PC-3 (cell line): Measurements from ENCODE around the gene CCL13. TPM values are rescaled to one million over a fixed set of nuclear protein-coding genes. Genes with fewer than 3 reads are reported as not detected.

Source experiments
- ATAC-seq: fragments of 200-7000 bp; cut with Tn5 transposase; 2 replicates; pipeline ENCODE4 v1.9.1; 2020; ENCODE audit warnings: mild to moderate bottlenecking, moderate library complexity
- BruUV-seq: library from RNA; stranded (reverse); fragments of 400-500 nt; replicated peaks from 2 replicates; lab custom pipeline; 2021; lab: Mats Ljungman, UMichigan
- CTCF ChIA-PET: fragments of 300-600 bp; sonication (Branson Sonifier 250); formaldehyde crosslinking; loops from one replicate; lab custom pipeline; 2022; ENCODE audit warnings: antibody characterized with exemption; lab: Charles Lee
- POLR2A ChIA-PET: fragments of 300-600 bp; sonication (Branson Sonifier 250); formaldehyde crosslinking; loops from one replicate; lab custom pipeline; 2022; ENCODE audit warnings: antibody characterized with exemption; ENCODE audit not compliant: unreplicated experiment; lab: Charles Lee
- DNase-seq: peaks from one replicate; pipeline ENCODE4 v3.0.0-alpha.2; 2015
- H2AFZ ChIP-seq: fragments of 300-600 bp; sonication (generic); 2 replicates; pipeline ENCODE4 v1.6.0; 2016; ENCODE audit warnings: antibody characterized with exemption, low read length
- H3F3A ChIP-seq: fragments of 300-600 bp; sonication (generic); one replicate; pipeline ENCODE4 v1.6.0; 2017; ENCODE audit warnings: antibody characterized with exemption, low read length, control low read depth, mild to moderate bottlenecking; ENCODE audit not compliant: unreplicated experiment
- H3K27ac ChIP-seq: fragments of 300-600 bp; sonication (generic); 2 replicates; pipeline ENCODE4 v1.5.1; 2016; ENCODE audit warnings: mild to moderate bottlenecking, low read length
- H3K27me3 ChIP-seq: fragments of 300-600 bp; sonication (generic); 2 replicates; pipeline ENCODE4 v1.6.1; 2016; ENCODE audit warnings: low read length, mixed read lengths
- H3K36me3 ChIP-seq: fragments of 300-600 bp; sonication (generic); 2 replicates; pipeline ENCODE4 v1.6.1; 2016; ENCODE audit warnings: low read depth, mixed run types, low read length, mixed read lengths
- H3K4me1 ChIP-seq: fragments of 300-600 bp; sonication (generic); 2 replicates; pipeline ENCODE4 v1.5.1; 2016; ENCODE audit warnings: low read length; ENCODE audit not compliant: insufficient read depth
- H3K4me2 ChIP-seq: fragments of 300-600 bp; sonication (generic); 2 replicates; pipeline ENCODE4 v1.6.0; 2016; ENCODE audit warnings: low read length
- H3K4me3 ChIP-seq: fragments of 300-600 bp; sonication (generic); 2 replicates; pipeline ENCODE4 v1.5.1; 2016; ENCODE audit warnings: mild to moderate bottlenecking, low read length, mixed read lengths
- H3K79me2 ChIP-seq: fragments of 300-600 bp; sonication (generic); 2 replicates; pipeline ENCODE4 v1.6.1; 2017; ENCODE audit warnings: low read length, mixed read lengths
- H3K9ac ChIP-seq: fragments of 300-600 bp; sonication (generic); 2 replicates; pipeline ENCODE4 v1.6.0; 2016; ENCODE audit warnings: mild to moderate bottlenecking, low read length
- H3K9me2 ChIP-seq: fragments of 300-600 bp; sonication (generic); replicated peaks from 2 replicates; pipeline ENCODE4 v1.6.1; 2016; ENCODE audit warnings: mixed run types, low read length, mixed read lengths
- H3K9me3 ChIP-seq: fragments of 300-600 bp; sonication (generic); 2 replicates; pipeline ENCODE4 v1.6.1; 2016; ENCODE audit warnings: low read length, mixed read lengths
- H4K20me1 ChIP-seq: fragments of 300-600 bp; sonication (generic); 2 replicates; pipeline ENCODE4 v1.6.1; 2016; ENCODE audit warnings: low read length, mixed read lengths
- CTCF ChIP-seq: fragments of 300-600 bp; sonication (generic); conservative IDR thresholded peaks from 2 replicates; pipeline ENCODE4 v1.5.1; 2017; ENCODE audit warnings: antibody characterized with exemption, low read depth, mild to moderate bottlenecking, low read length
- EZH2 ChIP-seq: fragments of 300-600 bp; sonication (generic); IDR thresholded peaks from one replicate; pipeline ENCODE4 v1.6.1; 2017; ENCODE audit warnings: antibody characterized with exemption, mild to moderate bottlenecking, low read length; ENCODE audit not compliant: unreplicated experiment
- EZH2phosphoT487 ChIP-seq: fragments of 300-600 bp; sonication (generic); IDR thresholded peaks from 2 replicates; pipeline ENCODE4 v1.6.1; 2018; ENCODE audit warnings: mild to moderate bottlenecking, antibody characterized with exemption, low read length, borderline replicate concordance
- intact Hi-C: fragments of 100-400 bp; cut with micrococcal nuclease; formaldehyde crosslinking; loops from 2 replicates; pipeline ENCODE4 v1.9.0; 2023
- total RNA-seq: library from RNA; depleted of rRNA; stranded (reverse); fragments of >200 nt; gene quantifications from 2 replicates; pipeline ENCODE4 v1.2.3, GENCODE V29; 2014

The CCL13 gene
- total RNA-seq, 1 experiment from 2014 or later, result not detected

- H3K4me3 ChIP-seq, result no peak overlapping the region
- POLR2A ChIA-PET, result no interaction called here
- TF ChIP-seq EZH2phosphoT487 (no peak), CTCF (no peak), EZH2 (no peak)
Observed at GRCh38 chr17:34314279-34314678, 42.0 kb upstream of the CCL13 start.

GRCh38 chr17:34318474-34318873, 37.8 kb upstream of the CCL13 start:
- Histone ChIP-seq H3K4me2 (no peak overlapping the region), H3F3A (no peaks in the 10 kb centered on the region), H3K4me3 (no peak overlapping the region), H3K79me2 (no peaks in the 10 kb centered on the region), H2AFZ (no peak overlapping the region), H4K20me1 (no peaks in the 10 kb centered on the region), H3K27me3 (no peaks in the 10 kb centered on the region), H3K9ac (no peak overlapping the region), H3K27ac (no peak overlapping the region), H3K9me3 (no peaks in the 10 kb centered on the region), H3K36me3 (no peaks in the 10 kb centered on the region), H3K4me1 (no peaks in the 10 kb centered on the region), H3K9me2 (no peaks in the 10 kb centered on the region)
- CTCF ChIA-PET, result no interaction called here
- DNase-seq (peak; percentile 1), ATAC-seq (no peak)
- POLR2A ChIA-PET, result no interaction called here
- no TSS peak for BruUV-seq
- TF ChIP-seq CTCF (no peak), EZH2phosphoT487 (no peak), EZH2 (no peak)
- intact Hi-C loops, result no loop called here

More at GRCh38 chr17:34314279-34314678, 42.0 kb upstream of the CCL13 start:
- Histone ChIP-seq H3F3A (no peaks in the 10 kb centered on the region), H3K4me1 (no peaks in the 10 kb centered on the region), H4K20me1 (no peaks in the 10 kb centered on the region), H3K9me3 (no peaks in the 10 kb centered on the region), H3K27me3 (no peaks in the 10 kb centered on the region), H3K79me2 (no peaks in the 10 kb centered on the region), H3K4me2 (no peak overlapping the region), H3K27ac (no peak overlapping the region), H2AFZ (no peak overlapping the region), H3K9ac (no peak overlapping the region), H3K36me3 (no peaks in the 10 kb centered on the region), H3K9me2 (no peaks in the 10 kb centered on the region)
- no peak for ATAC-seq
- no TSS peak for BruUV-seq
- DNase-seq, result no peak
- CTCF ChIA-PET, result no interaction called here
- intact Hi-C loops, result no loop called here

- Histone ChIP-seq H3F3A (no peaks in the 10 kb centered on the region), H3K27me3 (no peaks in the 10 kb centered on the region), H3K9ac (no peak within 1 kb of the TSS), H3K79me2 (no peaks in the 10 kb centered on the region), H2AFZ (no peak within 1 kb of the TSS), H3K4me1 (no peaks in the 10 kb centered on the region), H3K9me3 (no peaks in the 10 kb centered on the region), H4K20me1 (no peaks in the 10 kb centered on the region), H3K9me2 (no peaks in the 10 kb centered on the region), H3K4me2 (no peak within 1 kb of the TSS), H3K27ac (no peak within 1 kb of the TSS), H3K36me3 (no peaks in the 10 kb centered on the region), H3K4me3 (no peak within 1 kb of the TSS)
- TF ChIP-seq CTCF (no peak), EZH2phosphoT487 (no peak), EZH2 (no peak)
- ATAC-seq (no peak), DNase-seq (no peak)
- BruUV-seq, result no TSS peak
- POLR2A ChIA-PET, result no interaction called here
- CTCF ChIA-PET, result no interaction called here
- intact Hi-C loops, result no loop called here
Observed at GRCh38 chr17:34319039-34319483, 37.2 kb upstream of the CCL13 start, which contains the start of gene CCL8. Gene CCL8 (plus strand): TSS chr17:34319435. CDS start chr17:34319502, 67 bp downstream.
